ENCODE data around the gene PSD4. TPM values are rescaled to one million over a fixed set of nuclear protein-coding genes. Genes with fewer than 3 reads are reported as not detected.

The PSD4 gene
- 46.6 and 60.3 TPM in 2 replicates for total RNA-seq (2014; rRNA removed)
- percentile 64 among the genes with signal in this experiment for Bru-seq, nascent RNA
- percentile 82 among the genes with signal in this experiment for BruChase-seq, experiment 1, labeled RNA remaining after a 6-hour chase
- percentile 73 among the genes with signal in this experiment for BruChase-seq, experiment 2, labeled RNA remaining after a 2-hour chase
- long read RNA-seq, partial matches to known transcripts = 20 of 43 reads
- long read RNA-seq, other reads (novel, unspliced or antisense) = 17 of 43 reads

DNA sequence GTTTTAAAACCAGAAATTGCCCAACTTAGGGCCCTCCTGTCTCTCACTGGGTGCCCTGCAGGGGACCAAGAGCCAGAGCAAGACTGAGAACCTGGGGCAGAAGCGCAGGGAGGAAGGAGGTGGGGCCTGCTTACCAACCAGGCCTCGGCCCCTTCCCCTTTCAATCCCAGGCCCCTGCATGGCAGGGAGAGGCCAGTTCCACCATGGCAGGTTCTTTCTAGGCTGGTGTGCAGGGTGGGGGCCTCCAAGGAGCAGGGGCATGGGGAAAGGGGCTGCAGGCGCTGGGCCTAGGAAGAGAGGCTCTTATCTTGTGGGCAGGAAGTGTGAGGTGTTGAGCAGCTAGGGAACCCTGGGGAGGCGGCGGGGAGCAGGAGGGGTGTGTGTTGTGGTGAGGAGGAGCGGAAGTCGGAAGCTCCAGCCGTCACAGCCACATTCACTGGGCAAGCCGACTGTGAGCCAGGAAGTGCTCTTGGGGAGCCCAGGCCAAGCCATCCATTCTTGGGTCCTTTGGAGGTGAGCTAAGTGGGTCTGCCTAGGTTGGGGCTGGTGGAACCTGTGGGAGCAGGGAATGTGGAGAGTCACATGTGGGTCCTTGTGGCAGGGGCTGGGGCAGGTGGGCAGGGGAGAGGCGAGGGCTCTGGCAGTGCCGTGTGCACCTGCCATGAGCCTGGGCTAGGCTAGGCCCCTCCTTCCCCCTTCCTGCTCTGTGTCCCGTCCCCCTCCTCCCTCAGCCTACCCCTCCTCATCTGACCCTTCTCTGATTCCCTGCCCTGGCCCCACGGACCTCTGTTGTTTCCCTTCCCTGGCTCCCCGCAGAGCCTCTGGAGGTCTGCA, at the start of gene PSD4:
PSD4 (plus strand) TSS at position 430 of the 834 bp plus-strand sequence. CDS start 8,486 bp downstream, outside the sequence.
- Histone ChIP-seq H3K27ac (ENCODE audit: low read length) (no peak within 1 kb of the TSS), H3K79me2 (ENCODE audit: low read length) (no peaks in the 10 kb centered on the region), H3K4me3 (ENCODE audit: low read length) (no peak within 1 kb of the TSS), H3K9ac (ENCODE audit: low read length) (no peak within 1 kb of the TSS), H3F3A (ENCODE audit: low read length, unreplicated experiment) (no peaks in the 10 kb centered on the region), H3K4me2 (ENCODE audit: low read length) (no peak within 1 kb of the TSS), H4K20me1 (ENCODE audit: low read length) (no peaks in the 10 kb centered on the region), H3K36me3 (ENCODE audit: low read depth, low read length) (no peaks in the 10 kb centered on the region; the same call in 1 of the 2 replicates), H3K9me2 (replicated peaks; ENCODE audit: low read length) (no peaks in the 10 kb centered on the region), H3K4me1 (ENCODE audit: insufficient read depth, low read length) (no peaks in the 10 kb centered on the region), H2AFZ (ENCODE audit: low read length) (no peak within 1 kb of the TSS), H3K27me3 (ENCODE audit: low read length) (no peaks in the 10 kb centered on the region), H3K9me3 (ENCODE audit: low read length) (no peaks in the 10 kb centered on the region)
- intact Hi-C loops (cut with micrococcal nuclease) = no loop called here
- TF ChIP-seq, protein P1, sequence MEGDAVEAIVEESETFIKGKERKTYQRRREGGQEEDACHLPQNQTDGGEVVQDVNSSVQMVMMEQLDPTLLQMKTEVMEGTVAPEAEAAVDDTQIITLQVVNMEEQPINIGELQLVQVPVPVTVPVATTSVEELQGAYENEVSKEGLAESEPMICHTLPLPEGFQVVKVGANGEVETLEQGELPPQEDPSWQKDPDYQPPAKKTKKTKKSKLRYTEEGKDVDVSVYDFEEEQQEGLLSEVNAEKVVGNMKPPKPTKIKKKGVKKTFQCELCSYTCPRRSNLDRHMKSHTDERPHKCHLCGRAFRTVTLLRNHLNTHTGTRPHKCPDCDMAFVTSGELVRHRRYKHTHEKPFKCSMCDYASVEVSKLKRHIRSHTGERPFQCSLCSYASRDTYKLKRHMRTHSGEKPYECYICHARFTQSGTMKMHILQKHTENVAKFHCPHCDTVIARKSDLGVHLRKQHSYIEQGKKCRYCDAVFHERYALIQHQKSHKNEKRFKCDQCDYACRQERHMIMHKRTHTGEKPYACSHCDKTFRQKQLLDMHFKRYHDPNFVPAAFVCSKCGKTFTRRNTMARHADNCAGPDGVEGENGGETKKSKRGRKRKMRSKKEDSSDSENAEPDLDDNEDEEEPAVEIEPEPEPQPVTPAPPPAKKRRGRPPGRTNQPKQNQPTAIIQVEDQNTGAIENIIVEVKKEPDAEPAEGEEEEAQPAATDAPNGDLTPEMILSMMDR (conservative IDR thresholded peaks at IDR 0.05; ENCODE audit: low read depth, low read length) = no peak
- TF ChIP-seq EZH2phosphoT487 (IDR thresholded peaks at IDR 0.05; ENCODE audit: borderline replicate concordance, low read length) (no peak), EZH2 (IDR thresholded peaks at IDR 0.05; ENCODE audit: low read length, unreplicated experiment) (no peak)
- ChIA-PET POLR2A (ENCODE audit: unreplicated experiment) (interaction anchor here (0.6 kb wide), 1 partner anchor 17 kb away, joined by 3 read pairs; no protein-coding TSS in a partner anchor), CTCF (no interaction called here)
- ATAC-seq (no peak), DNase-seq (no peak)
- BruUV-seq (replicated peaks) = no TSS peak

DNA sequence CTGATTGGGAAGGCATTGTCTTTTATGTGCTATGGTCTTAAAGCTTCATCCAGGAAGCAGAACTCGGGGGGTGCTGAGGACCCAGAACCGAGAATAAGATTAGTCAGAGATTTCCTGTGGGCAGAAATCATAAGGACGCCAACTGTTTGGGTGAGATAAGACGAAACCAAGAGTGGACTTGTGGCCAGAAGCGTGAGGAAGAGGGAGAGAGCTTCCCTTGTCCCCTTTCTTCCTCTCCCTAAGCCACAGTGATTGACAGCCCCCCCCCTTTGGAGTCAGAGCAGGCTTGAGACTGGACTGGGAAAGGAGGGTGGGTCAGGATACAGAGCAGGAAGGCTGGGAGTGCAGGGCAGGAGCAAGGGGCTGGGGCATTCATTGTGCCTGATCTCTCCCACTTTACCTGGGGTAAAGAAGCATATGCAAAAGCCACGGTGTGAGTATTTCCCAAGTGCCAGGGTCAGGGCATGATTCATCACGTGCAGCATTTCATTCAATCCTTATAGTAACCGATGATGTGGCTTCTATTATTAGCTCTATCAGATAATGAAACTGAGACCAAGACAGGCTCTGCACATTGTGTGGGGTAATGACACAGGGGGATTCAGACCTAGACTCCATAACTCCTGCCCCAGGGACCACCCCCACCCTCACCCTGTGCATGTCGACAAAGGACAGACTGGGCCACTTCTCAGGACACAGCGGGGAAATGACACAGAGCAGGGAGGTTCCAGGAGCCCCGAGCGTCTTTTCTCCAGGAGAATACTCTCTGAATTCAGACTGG, 49.4 kb upstream of the PSD4 start:
- Histone ChIP-seq H3K9ac (ENCODE audit: low read length) (no peak overlapping the region), H3F3A (ENCODE audit: low read length, unreplicated experiment) (no peaks in the 10 kb centered on the region), H3K4me3 (ENCODE audit: low read length) (no peak overlapping the region), H3K27me3 (ENCODE audit: low read length) (no peaks in the 10 kb centered on the region), H3K4me2 (ENCODE audit: low read length) (no peak overlapping the region), H3K4me1 (ENCODE audit: insufficient read depth, low read length) (peaks cover 15% of the 10 kb centered on the region), H4K20me1 (ENCODE audit: low read length) (no peaks in the 10 kb centered on the region), H3K27ac (ENCODE audit: low read length) (peak overlapping the region; percentile 16), H3K79me2 (ENCODE audit: low read length) (no peaks in the 10 kb centered on the region), H3K9me2 (replicated peaks; ENCODE audit: low read length) (no peaks in the 10 kb centered on the region), H2AFZ (ENCODE audit: low read length) (no peak overlapping the region), H3K36me3 (ENCODE audit: low read depth, low read length) (no peaks in the 10 kb centered on the region), H3K9me3 (ENCODE audit: low read length) (no peaks in the 10 kb centered on the region)
- CTCF ChIA-PET = no interaction called here
- POLR2A ChIA-PET (ENCODE audit: unreplicated experiment) = no interaction called here
- no TSS peak for BruUV-seq (replicated peaks)
- intact Hi-C loops (cut with micrococcal nuclease) = no loop called here
- peak; percentile 42 for DNase-seq
- TF ChIP-seq, protein P1 (conservative IDR thresholded peaks at IDR 0.05; ENCODE audit: low read depth, low read length) = no peak
- no peak for TF ChIP-seq EZH2 (IDR thresholded peaks at IDR 0.05; ENCODE audit: low read length, unreplicated experiment)
- TF ChIP-seq EZH2phosphoT487 (IDR thresholded peaks at IDR 0.05; ENCODE audit: borderline replicate concordance, low read length) = no peak
- 0 out of 2 replicates have a peak, but pooled peaks have one; percentile 18 for ATAC-seq

All from PC-3 (cell line).